ENCODE measurements around the gene GORASP2. TPM values are rescaled to one million over a fixed set of nuclear protein-coding genes. Genes with fewer than 3 reads are reported as not detected.

Gene GORASP2
- total RNA-seq, 1 donor from 2014 or later: 53.2 TPM

Other genes with a start within 250 kb of the GORASP2 start
- gene SP5, start 213.9 kb upstream of the GORASP2 start, total RNA-seq: 0.46 TPM
- 0.94 TPM for gene ERICH2, start 158.9 kb upstream of the GORASP2 start, total RNA-seq
- gene GAD1, start 112.4 kb upstream of the GORASP2 start, total RNA-seq: not detected
- gene TLK1, start 231.6 kb downstream of the GORASP2 start, total RNA-seq: 27.5 TPM